ENCODE measurements around the gene DIS3L2. TPM values are rescaled to one million over a fixed set of nuclear protein-coding genes. Genes with fewer than 3 reads are reported as not detected.

Gene DIS3L2
- total and polyA plus RNA-seq, 2 of the 8 experiments (the other 6 are each of a cell fraction or from before 2014, with no cell fraction given) = 11.5 to 21.6 TPM

DNA sequence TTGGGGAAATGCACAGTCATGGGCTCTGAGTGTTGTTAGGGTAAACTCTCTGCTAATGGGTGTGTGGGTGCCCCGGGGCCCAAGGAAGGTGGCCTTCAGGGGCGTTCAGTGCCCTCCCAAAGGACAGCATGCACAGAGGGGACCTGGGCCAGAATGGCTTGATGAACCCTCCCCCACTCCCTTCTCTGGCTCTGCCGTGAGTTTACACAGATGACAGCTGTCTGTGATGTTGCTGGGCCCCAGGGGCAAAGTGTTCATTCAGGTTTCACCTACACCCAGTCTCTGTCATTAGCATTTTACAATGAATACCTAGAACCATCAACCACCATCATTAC, 38.5 kb upstream of the DIS3L2 start:
- TF ChIP-seq TAF1 (IDR thresholded peaks at IDR 0.05; ENCODE audit: low read depth, low read length) (no peak), RBBP5 (IDR thresholded peaks at IDR 0.05; ENCODE audit: borderline replicate concordance, low read depth, low read length) (no peak), SIRT6 (IDR thresholded peaks at IDR 0.05; ENCODE audit: low read length) (no peak), KDM1A (IDR thresholded peaks at IDR 0.05; ENCODE audit: borderline replicate concordance, low read length) (no peak), CREB1 (IDR thresholded peaks at IDR 0.05) (no peak), EP300 (IDR thresholded peaks at IDR 0.05; ENCODE audit: borderline replicate concordance in 1 of 2, low read depth in 2 of 2, low read length in 2 of 2) (no peak), EGR1 (IDR thresholded peaks at IDR 0.05; ENCODE audit: borderline replicate concordance, low read depth, low read length) (no peak)
- FAIRE-seq = no peak
- Histone ChIP-seq H3K27ac (ENCODE audit: low read depth, low read length) (no peak overlapping the region), H2AK5ac (ENCODE audit: low read depth, low read length) (no peak overlapping the region), H3K18ac (ENCODE audit: extremely low read depth, low read length) (no peak overlapping the region), H4K91ac (replicated peaks; ENCODE audit: insufficient read length, low read length) (no peak overlapping the region), H3K4ac (replicated peaks; ENCODE audit: insufficient read length, low read depth, low read length) (no peak overlapping the region), H3K9me3 (ENCODE audit: insufficient read depth in 2 of 2, low read depth in 1 of 2, low read length in 1 of 2) (no peaks in the 10 kb centered on the region), H2BK5ac (ENCODE audit: low read depth, low read length) (no peak overlapping the region), H4K5ac (ENCODE audit: insufficient read length, low read depth, low read length) (no peak overlapping the region), H2BK12ac (ENCODE audit: low read depth, low read length) (no peak overlapping the region), H2BK15ac (ENCODE audit: low read length) (no peak overlapping the region), H3K4me1 (replicated peaks in 1 of 4; ENCODE audit: control insufficient read depth in 3 of 4, insufficient read depth in 4 of 4, low read length in 3 of 4) (peaks cover 3 to 20% (median 13%) of the 10 kb centered on the region in 4 experiments), H3K27me3 (replicated peaks in 1 of 4; ENCODE audit: control insufficient read depth in 3 of 4, extremely low read depth in 1 of 4, insufficient read depth in 3 of 4, low read length in 3 of 4) (peaks cover 24 to 42% (median 36%) of the 10 kb centered on the region in 4 experiments), H3K4me3 (ENCODE audit: extremely low read depth in 1 of 4, insufficient read depth in 2 of 4, low read depth in 3 of 4, low read length in 4 of 4) (no peak overlapping the region), H3K14ac (ENCODE audit: insufficient read length) (no peak overlapping the region), H3K79me1 (ENCODE audit: low read depth, low read length) (no peaks in the 10 kb centered on the region), H2AFZ (ENCODE audit: low read length) (no peak overlapping the region), H3K79me2 (ENCODE audit: control insufficient read depth in 1 of 2, insufficient read depth in 2 of 2, low read length in 2 of 2) (no peaks in the 10 kb centered on the region), H4K8ac (ENCODE audit: extremely low read depth, insufficient read depth, low read length) (no peak overlapping the region), H3K23me2 (ENCODE audit: low read depth, low read length) (peaks cover 20% of the 10 kb centered on the region), H3K56ac (replicated peaks; ENCODE audit: insufficient read length, low read depth, low read length) (no peak overlapping the region), H3K36me3 (ENCODE audit: control insufficient read depth in 2 of 4, insufficient read depth in 4 of 4, low read length in 3 of 4) (no peaks in the 10 kb centered on the region), H4K20me1 (replicated peaks in 1 of 2; ENCODE audit: control insufficient read depth in 1 of 2, insufficient read depth in 2 of 2, low read length in 2 of 2) (peaks cover 0 to 2% of the 10 kb centered on the region in 2 experiments), H3K23ac (ENCODE audit: insufficient read length) (no peak overlapping the region), H3K9ac (replicated peaks in 1 of 4; ENCODE audit: extremely low read depth in 1 of 4, low read depth in 3 of 4, low read length in 3 of 4) (no peak overlapping the region), H3K4me2 (ENCODE audit: insufficient read depth in 1 of 2, low read depth in 2 of 2, low read length in 2 of 2) (no peak overlapping the region), H2BK120ac (replicated peaks; ENCODE audit: low read depth, low read length) (no peak overlapping the region), H2BK20ac (ENCODE audit: low read length) (no peak overlapping the region)
- no peak for DNase-seq (ENCODE audit: low read depth in 1 of 2, low spot score in 2 of 2)
- ChIA-PET CTCF (ENCODE audit: partially characterized antibody) (interaction anchor here (0.7 to 17.2 kb wide), 8 partner anchors 12 to 403 kb away, joined by 3 to 220 read pairs (median 10); no protein-coding TSS in a partner anchor), POLR2A (ENCODE audit: partially characterized antibody) (no interaction called here)
- WGBS, 2 experiments (ENCODE audit: extremely low coverage in 1 of 2, insufficient coverage in 1 of 2, insufficient read length in 1 of 2, insufficient replicate concordance in 2 of 2, low coverage in 1 of 2, low lambda C conversion rate in 2 of 2, missing lambda C conversion rate in 1 of 2) = 85% methylated on average over 3 of the region's 3 CpGs; no CpG with 5 or more reads in 1 of the 2 experiments

Measured in H1 (cell line).